Measurements from ENCODE around the gene SYT1.

SYT1 gene

GRCh38 chr12:79358716-79359300 is 494.2 kb downstream of the SYT1 start:
- DNase-seq (ENCODE audit: low read depth), result peak; percentile 56
- H3K4me3 ChIP-seq (ENCODE audit: low read depth, low read length), result no peak overlapping the region
- TF ChIP-seq, protein P1, sequence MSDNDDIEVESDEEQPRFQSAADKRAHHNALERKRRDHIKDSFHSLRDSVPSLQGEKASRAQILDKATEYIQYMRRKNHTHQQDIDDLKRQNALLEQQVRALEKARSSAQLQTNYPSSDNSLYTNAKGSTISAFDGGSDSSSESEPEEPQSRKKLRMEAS (IDR thresholded peaks at IDR 0.05; ENCODE audit: low read depth, low read length), result no peak
- TF ChIP-seq MYC (IDR thresholded peaks at IDR 0.05; ENCODE audit: low read depth, low read length), result no peak
- no peak for TF ChIP-seq POLR2A (IDR thresholded peaks at IDR 0.05; ENCODE audit: extremely low read depth, insufficient read length)
- TF ChIP-seq CTCF (IDR thresholded peaks at IDR 0.05; ENCODE audit: low read depth, low read length), result no peak

- no peak overlapping the region for H3K4me3 ChIP-seq (ENCODE audit: low read depth, low read length)
- no peak for DNase-seq (ENCODE audit: low read depth)
- TF ChIP-seq MYC (IDR thresholded peaks at IDR 0.05; ENCODE audit: low read depth, low read length) (no peak), POLR2A (IDR thresholded peaks at IDR 0.05; ENCODE audit: extremely low read depth, insufficient read length) (no peak)
- TF ChIP-seq, protein P1 (IDR thresholded peaks at IDR 0.05; ENCODE audit: low read depth, low read length), result no peak
These were observed 495.7 kb downstream of the SYT1 start for GRCh38 chr12:79360286-79360685.

DNA sequence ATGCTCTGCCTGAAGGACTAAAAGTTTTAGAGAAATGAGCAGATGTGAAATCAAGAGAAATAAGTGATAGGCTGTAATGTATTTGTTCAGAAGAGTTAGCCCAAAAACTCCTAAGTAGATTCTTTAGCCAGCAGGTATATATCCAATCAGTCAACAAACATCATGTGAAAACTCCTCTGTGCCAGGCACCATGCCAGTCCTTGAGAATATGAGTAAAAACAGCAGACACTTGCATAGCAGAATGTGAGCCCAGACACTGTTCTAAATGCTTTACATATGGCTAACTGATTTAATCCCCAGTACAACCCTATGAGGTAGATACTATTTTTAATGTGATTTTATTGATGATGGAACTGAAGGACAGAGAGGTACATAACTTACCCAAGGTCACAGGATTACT is 496.4 kb downstream of the SYT1 start:
- no peak for TF ChIP-seq POLR2A (IDR thresholded peaks at IDR 0.05; ENCODE audit: extremely low read depth, insufficient read length)
- no peak for TF ChIP-seq CTCF (IDR thresholded peaks at IDR 0.05; ENCODE audit: low read depth, low read length)
- TF ChIP-seq MYC (IDR thresholded peaks at IDR 0.05; ENCODE audit: low read depth, low read length), result no peak
- TF ChIP-seq, protein P1 (IDR thresholded peaks at IDR 0.05; ENCODE audit: low read depth, low read length), result no peak
- DNase-seq (ENCODE audit: low read depth), result no peak

GRCh38 chr12:79364197-79364596 is 499.6 kb downstream of the SYT1 start:
- no peak for DNase-seq (ENCODE audit: low read depth)
- H3K4me3 ChIP-seq (ENCODE audit: low read depth, low read length), result no peak overlapping the region
- TF ChIP-seq CTCF (IDR thresholded peaks at IDR 0.05; ENCODE audit: low read depth, low read length), result no peak

More for the DNA sequence above, 496.4 kb downstream of the SYT1 start:
- no peak overlapping the region for H3K4me3 ChIP-seq (ENCODE audit: low read depth, low read length)

DNA sequence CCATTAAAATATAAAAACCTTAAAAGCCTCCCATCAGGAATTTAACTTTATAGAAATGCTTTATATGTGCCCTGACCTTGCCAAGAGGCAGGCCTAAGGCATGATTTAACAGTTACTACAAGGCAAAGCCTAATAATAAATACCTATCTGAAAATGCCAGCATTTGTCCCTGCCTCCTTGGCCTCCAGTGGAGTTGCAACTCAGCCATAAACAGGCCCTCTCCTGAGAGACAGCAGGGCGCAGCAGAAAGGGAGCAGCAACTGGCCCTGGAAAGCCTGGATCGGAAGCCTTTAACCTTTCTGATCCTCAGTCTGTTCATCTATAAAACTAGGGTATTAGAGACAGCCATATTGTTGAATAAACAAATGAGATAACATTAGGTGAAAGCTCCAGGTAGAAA is 501.8 kb downstream of the SYT1 start:
- H3K4me3 ChIP-seq (ENCODE audit: low read depth, low read length), result no peak overlapping the region
- no peak for DNase-seq (ENCODE audit: low read depth)
- TF ChIP-seq MYC (IDR thresholded peaks at IDR 0.05; ENCODE audit: low read depth, low read length), result no peak
- no peak for TF ChIP-seq CTCF (IDR thresholded peaks at IDR 0.05; ENCODE audit: low read depth, low read length)
- TF ChIP-seq, protein P1 (IDR thresholded peaks at IDR 0.05; ENCODE audit: low read depth, low read length), result no peak
- no peak for TF ChIP-seq POLR2A (IDR thresholded peaks at IDR 0.05; ENCODE audit: extremely low read depth, insufficient read length)

GRCh38 chr12:79367032-79367589 is 502.5 kb downstream of the SYT1 start:
- TF ChIP-seq POLR2A (IDR thresholded peaks at IDR 0.05; ENCODE audit: extremely low read depth, insufficient read length) (no peak), CTCF (IDR thresholded peaks at IDR 0.05; ENCODE audit: low read depth, low read length) (no peak), MYC (IDR thresholded peaks at IDR 0.05; ENCODE audit: low read depth, low read length) (no peak)
- TF ChIP-seq, protein P1 (IDR thresholded peaks at IDR 0.05; ENCODE audit: low read depth, low read length), result no peak
- DNase-seq (ENCODE audit: low read depth), result no peak
- H3K4me3 ChIP-seq (ENCODE audit: low read depth, low read length), result no peak overlapping the region
